ENCODE data around the gene RPS10. TPM values are rescaled to one million over a fixed set of nuclear protein-coding genes. Genes with fewer than 3 reads are reported as not detected.

RPS10 gene
- total and polyA plus RNA-seq, 2 experiments from 2014 or later, result 1,755 to 2,175 TPM

GRCh38 chr6:34374069-34374468 is 51.8 kb downstream of the RPS10 start:
- Mint-ChIP-seq H3K4me3 (no peak overlapping the region), H3K27ac (no peak overlapping the region), H3K36me3 (ENCODE audit: low read depth) (peaks cover 3% of the 10 kb centered on the region; the same call in 1 of the 3 replicates), H3K27me3 (ENCODE audit: insufficient read depth, low read depth, poor library complexity) (no peaks in the 10 kb centered on the region), H3K4me1 (peaks cover 3% of the 10 kb centered on the region; the same call in 2 of the 3 replicates), H3K9me3 (no peaks in the 10 kb centered on the region)
- Histone ChIP-seq H3F3A (replicated peaks; ENCODE audit: low read depth) (0 out of 2 replicates have a peak, but pooled peaks cover 4% of the 10 kb centered on the region), H3K36me3 (ENCODE audit: insufficient read depth) (no peaks in the 10 kb centered on the region), H4K20me1 (replicated peaks; ENCODE audit: insufficient read depth) (peaks cover 46% of the 10 kb centered on the region), H3K79me2 (replicated peaks; ENCODE audit: insufficient read depth) (peaks cover 100% of the 10 kb centered on the region), H3K27me3 (ENCODE audit: insufficient read depth) (no peaks in the 10 kb centered on the region), H3K4me3 (no peak overlapping the region), H3K4me2 (no peak overlapping the region), H3K4me1 (ENCODE audit: insufficient read depth) (0 out of 2 replicates have a peak, but pooled peaks cover 3% of the 10 kb centered on the region), H3K9me2 (ENCODE audit: insufficient read depth) (no peaks in the 10 kb centered on the region), H3K27ac (ENCODE audit: low read depth) (no peak overlapping the region), H2AFZ (no peak overlapping the region)
- no peak for DNase-seq (ENCODE audit: low spot score)
- ATAC-seq, result no peak
- no peak for TF ChIP-seq CTCF (conservative IDR thresholded peaks at IDR 0.05; ENCODE audit: low read depth in 2 of 2)
- TF ChIP-seq ZNF462 (CRISPR knock-in tag; IDR thresholded peaks at IDR 0.05), result no peak
- no peak for TF ChIP-seq POLR2AphosphoS5 (IDR thresholded peaks at IDR 0.05; ENCODE audit: low read depth)
- no peak for TF ChIP-seq JUNB (IDR thresholded peaks at IDR 0.05; ENCODE audit: unreplicated experiment)
- TF ChIP-seq ETS1 (IDR thresholded peaks at IDR 0.05), result no peak

Data from GM23338 (cell line).